Hepatocyte (in vitro differentiated cells): ENCODE measurements around the gene ALX3.
"Not testable (repeated sequence)": the region's sequence is repeated elsewhere in the genome, so short reads cannot be mapped to it uniquely, and the experiment has no call there.

ENCODE experiments used
- EZH2 ChIP-seq: fragments of 200-600 bp; sonication (generic); IDR thresholded peaks from 2 replicates; pipeline ENCODE4 v1.6.1; 2016; ENCODE audit warnings: antibody characterized with exemption, mild to moderate bottlenecking, borderline replicate concordance
- EZH2phosphoT487 ChIP-seq: fragments of 200-600 bp; sonication (generic); IDR thresholded peaks from one replicate; pipeline ENCODE4 v1.6.1; 2018; ENCODE audit warnings: antibody characterized with exemption, mild to moderate bottlenecking, low read depth, moderate library complexity; ENCODE audit not compliant: unreplicated experiment, severe bottlenecking
- TF ChIP-seq, protein P1 (sequence below): fragments of 200-600 bp; sonication (generic); IDR thresholded peaks from 2 replicates; pipeline ENCODE4 v1.5.1; 2016; ENCODE audit warnings: antibody characterized with exemption, mild to moderate bottlenecking; ENCODE audit not compliant: poor library complexity

DNA sequence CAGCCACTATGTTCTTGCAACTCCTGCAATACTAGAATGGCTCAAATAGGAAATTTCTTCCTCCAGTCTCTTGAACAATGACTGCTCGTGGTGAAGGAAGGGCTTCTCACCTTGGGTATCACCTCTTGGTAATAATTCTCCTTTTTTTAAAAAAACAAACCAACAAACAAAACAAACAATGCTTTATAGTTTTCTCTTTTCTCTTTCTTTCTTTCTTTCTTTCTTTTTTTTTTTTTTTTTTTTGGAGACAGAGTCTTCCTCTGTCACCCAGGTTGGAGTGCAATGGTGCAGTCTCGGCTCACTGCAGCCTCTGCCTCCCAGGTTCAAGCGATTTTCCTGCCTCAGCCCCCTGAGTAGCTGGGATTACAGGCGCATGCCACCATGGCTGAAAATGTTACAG is 39.8 kb downstream of the ALX3 start:
- TF ChIP-seq EZH2phosphoT487, EZH2: not testable (repeated sequence)
- TF ChIP-seq, protein P1, sequence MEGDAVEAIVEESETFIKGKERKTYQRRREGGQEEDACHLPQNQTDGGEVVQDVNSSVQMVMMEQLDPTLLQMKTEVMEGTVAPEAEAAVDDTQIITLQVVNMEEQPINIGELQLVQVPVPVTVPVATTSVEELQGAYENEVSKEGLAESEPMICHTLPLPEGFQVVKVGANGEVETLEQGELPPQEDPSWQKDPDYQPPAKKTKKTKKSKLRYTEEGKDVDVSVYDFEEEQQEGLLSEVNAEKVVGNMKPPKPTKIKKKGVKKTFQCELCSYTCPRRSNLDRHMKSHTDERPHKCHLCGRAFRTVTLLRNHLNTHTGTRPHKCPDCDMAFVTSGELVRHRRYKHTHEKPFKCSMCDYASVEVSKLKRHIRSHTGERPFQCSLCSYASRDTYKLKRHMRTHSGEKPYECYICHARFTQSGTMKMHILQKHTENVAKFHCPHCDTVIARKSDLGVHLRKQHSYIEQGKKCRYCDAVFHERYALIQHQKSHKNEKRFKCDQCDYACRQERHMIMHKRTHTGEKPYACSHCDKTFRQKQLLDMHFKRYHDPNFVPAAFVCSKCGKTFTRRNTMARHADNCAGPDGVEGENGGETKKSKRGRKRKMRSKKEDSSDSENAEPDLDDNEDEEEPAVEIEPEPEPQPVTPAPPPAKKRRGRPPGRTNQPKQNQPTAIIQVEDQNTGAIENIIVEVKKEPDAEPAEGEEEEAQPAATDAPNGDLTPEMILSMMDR, result not testable (repeated sequence)
